Mammary epithelial cell (primary cell): Measurements from ENCODE around the gene MYO1H.

ENCODE experiments used
- CTCF ChIP-seq, 2 donors: IDR thresholded peaks in 1 of 2; conservative IDR thresholded peaks in 1 of 2; 2 replicates each; pipeline ENCODE4 v1.5.1; 2011 to 2012; ENCODE audit warnings: inconsistent platforms in 2 of 2, low read length in 2 of 2, mild to moderate bottlenecking in 2 of 2, control low read depth in 1 of 2, low read depth in 1 of 2; ENCODE audit not compliant: insufficient read depth in 1 of 2; ENCODE audit errors: extremely low read depth in 1 of 2
- EZH2 ChIP-seq: IDR thresholded peaks from 2 replicates; pipeline ENCODE4 v1.6.1; 2012; ENCODE audit warnings: low read length, inconsistent platforms, borderline replicate concordance

- TF ChIP-seq CTCF (conservative IDR thresholded peaks at IDR 0.05 in 1 of 2, IDR thresholded peaks at IDR 0.05 in 1 of 2; ENCODE audit: extremely low read depth in 1 of 2, insufficient read depth in 1 of 2, low read depth in 1 of 2, low read length in 2 of 2), result no peak
- no peak for TF ChIP-seq EZH2
Measured at GRCh38 chr12:109394891-109395290, 47.2 kb downstream of the MYO1H start.
